MM.1S (cell line): Measurements from ENCODE around the gene GALNTL6.

Experiments used
- DNase-seq: peaks from one replicate; pipeline ENCODE4 v3.0.0-alpha.2; 2015
- H2AFZ ChIP-seq: fragments of 300-600 bp; sonication (generic); 2 replicates; pipeline ENCODE4 v1.6.0; 2016; ENCODE audit warnings: antibody characterized with exemption, low read length
- H3F3A ChIP-seq: fragments of 300-600 bp; sonication (generic); 2 replicates; pipeline ENCODE4 v1.6.1; 2016; ENCODE audit warnings: mild to moderate bottlenecking, antibody characterized with exemption, low read length, moderate library complexity, mixed read lengths; ENCODE audit not compliant: insufficient read depth
- H3K27ac ChIP-seq: fragments of 300-600 bp; sonication (generic); 2 replicates; pipeline ENCODE4 v1.5.1; 2016; ENCODE audit warnings: mild to moderate bottlenecking, low read length
- H3K27me3 ChIP-seq: fragments of 300-600 bp; sonication (generic); replicated peaks from 2 replicates; pipeline ENCODE4 v1.6.0; 2016; ENCODE audit warnings: low read length; ENCODE audit not compliant: insufficient read depth
- H3K36me3 ChIP-seq: fragments of 300-600 bp; sonication (generic); replicated peaks from 2 replicates; pipeline ENCODE4 v1.6.1; 2016; ENCODE audit warnings: mild to moderate bottlenecking, low read length, mixed read lengths; ENCODE audit not compliant: insufficient read depth
- H3K4me1 ChIP-seq: fragments of 300-600 bp; sonication (generic); 2 replicates; pipeline ENCODE4 v1.6.1; 2016; ENCODE audit warnings: low read length, mixed read lengths
- H3K4me2 ChIP-seq: fragments of 300-600 bp; sonication (generic); 2 replicates; pipeline ENCODE4 v1.6.0; 2016; ENCODE audit warnings: low read depth, low read length
- H3K4me3 ChIP-seq: fragments of 300-600 bp; sonication (generic); 2 replicates; pipeline ENCODE4 v1.5.1; 2016; ENCODE audit warnings: low read length, mixed read lengths
- H3K79me2 ChIP-seq: fragments of 300-600 bp; sonication (generic); 2 replicates; pipeline ENCODE4 v1.6.1; 2016; ENCODE audit warnings: mixed run types, low read length, mixed read lengths
- H3K9ac ChIP-seq: fragments of 300-600 bp; sonication (generic); 2 replicates; pipeline ENCODE4 v1.6.1; 2016; ENCODE audit warnings: low read length, mixed read lengths
- H3K9me2 ChIP-seq: fragments of 300-600 bp; sonication (generic); replicated peaks from 2 replicates; pipeline ENCODE4 v1.6.1; 2016; ENCODE audit warnings: mild to moderate bottlenecking, low read length, mixed read lengths; ENCODE audit not compliant: insufficient read depth
- H3K9me3 ChIP-seq: fragments of 300-600 bp; sonication (generic); replicated peaks from 2 replicates; pipeline ENCODE4 v1.6.1; 2016; ENCODE audit warnings: mild to moderate bottlenecking, low read length, mixed read lengths; ENCODE audit not compliant: insufficient read depth
- H4K20me1 ChIP-seq: fragments of 300-600 bp; sonication (generic); 2 replicates; pipeline ENCODE4 v1.6.1; 2016; ENCODE audit warnings: mild to moderate bottlenecking, low read length, moderate library complexity, mixed read lengths; ENCODE audit not compliant: insufficient read depth
- EZH2 ChIP-seq: fragments of 300-600 bp; sonication (generic); optimal IDR thresholded peaks from 2 replicates; pipeline ENCODE3; 2017; ENCODE audit warnings: low read depth, mild to moderate bottlenecking, antibody characterized with exemption, low read length, mixed read lengths
- EZH2phosphoT487 ChIP-seq: fragments of 300-600 bp; sonication (generic); IDR thresholded peaks from 2 replicates; pipeline ENCODE4 v1.6.1; 2018; ENCODE audit warnings: antibody characterized with exemption, low read length
- TF ChIP-seq, protein P1 (sequence below): fragments of 300-600 bp; sonication (generic); IDR thresholded peaks from 2 replicates; pipeline ENCODE4 v1.5.1; 2016; ENCODE audit warnings: antibody characterized with exemption, low read length, mixed read lengths

GALNTL6 gene

DNA sequence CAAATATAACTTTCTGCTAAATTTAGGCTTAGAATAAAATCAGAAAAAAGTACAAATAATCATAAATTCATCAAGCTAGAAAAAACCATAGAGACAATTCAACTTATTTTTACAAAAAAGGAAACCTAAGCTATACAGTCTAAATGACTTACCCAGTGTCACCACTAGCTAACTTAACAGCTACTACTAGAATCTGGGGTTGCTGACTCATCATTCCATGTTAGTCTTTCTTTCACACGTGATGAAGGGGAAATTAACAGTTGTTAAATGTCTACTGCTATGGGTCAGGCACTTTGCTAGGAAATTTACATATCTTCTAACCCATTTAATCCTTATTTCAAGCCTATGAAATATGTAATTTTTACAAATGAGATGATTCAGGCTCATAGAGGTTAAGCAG is 1006.1 kb downstream of the GALNTL6 start:
- Histone ChIP-seq H3K79me2 (no peaks in the 10 kb centered on the region), H3K36me3 (no peaks in the 10 kb centered on the region), H3K27ac (no peak overlapping the region), H3K9ac (no peak overlapping the region), H2AFZ (no peak overlapping the region), H3K9me3 (no peaks in the 10 kb centered on the region), H3K4me2 (no peak overlapping the region), H3K4me3 (no peak overlapping the region), H3K27me3 (no peaks in the 10 kb centered on the region), H4K20me1 (no peaks in the 10 kb centered on the region), H3K9me2 (no peaks in the 10 kb centered on the region), H3F3A (no peaks in the 10 kb centered on the region), H3K4me1 (no peaks in the 10 kb centered on the region)
- peak; percentile 36 for DNase-seq
- no peak for TF ChIP-seq EZH2
- TF ChIP-seq EZH2phosphoT487: no peak
- TF ChIP-seq, protein P1, sequence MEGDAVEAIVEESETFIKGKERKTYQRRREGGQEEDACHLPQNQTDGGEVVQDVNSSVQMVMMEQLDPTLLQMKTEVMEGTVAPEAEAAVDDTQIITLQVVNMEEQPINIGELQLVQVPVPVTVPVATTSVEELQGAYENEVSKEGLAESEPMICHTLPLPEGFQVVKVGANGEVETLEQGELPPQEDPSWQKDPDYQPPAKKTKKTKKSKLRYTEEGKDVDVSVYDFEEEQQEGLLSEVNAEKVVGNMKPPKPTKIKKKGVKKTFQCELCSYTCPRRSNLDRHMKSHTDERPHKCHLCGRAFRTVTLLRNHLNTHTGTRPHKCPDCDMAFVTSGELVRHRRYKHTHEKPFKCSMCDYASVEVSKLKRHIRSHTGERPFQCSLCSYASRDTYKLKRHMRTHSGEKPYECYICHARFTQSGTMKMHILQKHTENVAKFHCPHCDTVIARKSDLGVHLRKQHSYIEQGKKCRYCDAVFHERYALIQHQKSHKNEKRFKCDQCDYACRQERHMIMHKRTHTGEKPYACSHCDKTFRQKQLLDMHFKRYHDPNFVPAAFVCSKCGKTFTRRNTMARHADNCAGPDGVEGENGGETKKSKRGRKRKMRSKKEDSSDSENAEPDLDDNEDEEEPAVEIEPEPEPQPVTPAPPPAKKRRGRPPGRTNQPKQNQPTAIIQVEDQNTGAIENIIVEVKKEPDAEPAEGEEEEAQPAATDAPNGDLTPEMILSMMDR: no peak

DNA sequence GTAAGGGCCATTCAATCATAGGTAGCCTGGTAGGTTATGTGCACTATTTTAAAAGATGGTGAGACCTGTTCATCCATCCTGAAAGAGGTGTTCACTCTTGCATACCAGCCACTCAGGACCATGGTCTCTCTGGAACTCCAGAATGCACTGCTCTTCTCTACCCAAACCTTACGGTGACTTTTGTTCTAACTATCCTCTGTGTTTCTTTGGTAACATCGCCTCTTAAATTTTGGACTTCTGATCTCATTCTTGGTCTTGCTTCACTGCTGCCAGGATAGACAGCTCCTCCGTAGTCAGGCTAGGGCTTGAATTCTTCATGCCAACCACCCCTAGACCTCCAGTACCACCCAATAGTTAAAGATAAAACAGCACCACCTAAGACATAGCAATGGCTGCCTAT is 1009.1 kb downstream of the GALNTL6 start:
- Histone ChIP-seq H3K27ac (no peak overlapping the region), H3K4me3 (no peak overlapping the region), H3K27me3 (no peaks in the 10 kb centered on the region), H3K9me2 (no peaks in the 10 kb centered on the region), H3K4me1 (no peaks in the 10 kb centered on the region), H3K4me2 (no peak overlapping the region), H2AFZ (no peak overlapping the region), H4K20me1 (no peaks in the 10 kb centered on the region), H3K36me3 (no peaks in the 10 kb centered on the region), H3F3A (no peaks in the 10 kb centered on the region), H3K9ac (no peak overlapping the region), H3K9me3 (no peaks in the 10 kb centered on the region), H3K79me2 (no peaks in the 10 kb centered on the region)
- TF ChIP-seq EZH2phosphoT487 (no peak), EZH2 (no peak)
- TF ChIP-seq, protein P1: no peak
- DNase-seq: no peak

DNA sequence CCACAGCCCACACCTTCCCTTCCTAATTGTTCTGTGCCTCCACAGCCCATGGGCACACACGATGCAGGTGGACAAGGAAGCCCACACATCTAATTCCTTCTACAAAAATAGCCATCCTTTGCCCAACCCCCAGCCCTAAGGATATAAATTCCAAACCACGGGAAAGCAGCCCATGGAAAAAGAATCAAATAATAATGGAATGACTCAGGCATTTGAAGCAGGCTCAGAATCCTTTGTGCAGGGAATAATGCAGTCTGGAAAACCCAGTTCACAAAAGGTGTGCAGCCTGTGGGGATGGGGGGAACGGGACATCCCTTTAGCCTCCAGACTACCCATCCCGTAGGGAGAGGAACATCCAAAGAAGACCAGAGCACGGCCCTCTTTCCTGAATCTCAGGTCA is 1013.1 kb downstream of the GALNTL6 start:
- Histone ChIP-seq H2AFZ (no peak overlapping the region), H3K9me2 (no peaks in the 10 kb centered on the region), H3K27ac (no peak overlapping the region), H3K4me1 (no peaks in the 10 kb centered on the region), H3K4me2 (no peak overlapping the region), H3K27me3 (no peaks in the 10 kb centered on the region), H3K4me3 (no peak overlapping the region), H3K9ac (no peak overlapping the region), H3F3A (no peaks in the 10 kb centered on the region), H3K9me3 (no peaks in the 10 kb centered on the region), H4K20me1 (no peaks in the 10 kb centered on the region), H3K79me2 (no peaks in the 10 kb centered on the region), H3K36me3 (no peaks in the 10 kb centered on the region)
- TF ChIP-seq EZH2phosphoT487: no peak
- no peak for TF ChIP-seq EZH2
- TF ChIP-seq, protein P1: no peak
- no peak for DNase-seq
